Osteoblast (primary cell): ENCODE measurements around the gene TFAP2A. TPM values are rescaled to one million over a fixed set of nuclear protein-coding genes. Genes with fewer than 3 reads are reported as not detected.

Experiments
- DNase-seq: peaks from one replicate; pipeline ENCODE4 v3.0.0; 2011; ENCODE audit warnings: low spot score, mixed read lengths; ENCODE audit not compliant: insufficient read length; ENCODE audit errors: missing footprints
- H2AFZ ChIP-seq: 2 replicates; pipeline ENCODE4 v1.6.0; 2011; ENCODE audit warnings: mild to moderate bottlenecking, low read length
- H3K27ac ChIP-seq: 2 replicates; pipeline ENCODE4 v1.5.1; 2011; ENCODE audit warnings: mild to moderate bottlenecking, low read depth, low read length, moderate library complexity
- H3K27me3 ChIP-seq: 2 replicates; pipeline ENCODE4 v1.6.0; 2012; ENCODE audit warnings: mild to moderate bottlenecking, control low read depth, inconsistent platforms, low read length, moderate library complexity; ENCODE audit not compliant: insufficient read depth
- H3K36me3 ChIP-seq: 2 replicates; pipeline ENCODE4 v1.5.1; 2011; ENCODE audit warnings: mild to moderate bottlenecking, low read length, control low read depth, moderate library complexity; ENCODE audit not compliant: insufficient read depth
- H3K4me1 ChIP-seq: 2 replicates; pipeline ENCODE4 v1.5.1; 2011; ENCODE audit warnings: mild to moderate bottlenecking, low read length, control low read depth, moderate library complexity; ENCODE audit not compliant: insufficient read depth
- H3K4me2 ChIP-seq: 2 replicates; pipeline ENCODE4 v1.6.0; 2011; ENCODE audit warnings: mild to moderate bottlenecking, low read length; ENCODE audit not compliant: insufficient read depth
- H3K4me3 ChIP-seq: fragments of 200-600 bp; sonication (generic); 3 replicates; pipeline ENCODE4 v1.5.1; 2012; ENCODE audit warnings: mild to moderate bottlenecking, low read length, inconsistent platforms; ENCODE audit not compliant: insufficient read depth
- H3K79me2 ChIP-seq: 2 replicates; pipeline ENCODE4 v1.6.0; 2012; ENCODE audit warnings: mild to moderate bottlenecking, low read length, control low read depth, inconsistent platforms; ENCODE audit not compliant: insufficient read depth
- H3K9me3 ChIP-seq: 2 replicates; pipeline ENCODE4 v1.5.1; 2011; ENCODE audit warnings: low read depth, low read length, control low read depth
- H4K20me1 ChIP-seq: 2 replicates; pipeline ENCODE4 v1.6.0; 2012; ENCODE audit warnings: mild to moderate bottlenecking, low read length, control low read depth; ENCODE audit not compliant: insufficient read depth
- total RNA-seq: library from RNA; depleted of rRNA; stranded (reverse); fragments of >200 nt; gene quantifications from 2 replicates; pipeline ENCODE4 v1.2.3, GENCODE V29; 2012
- TF ChIP-seq, protein P1 (sequence below): IDR thresholded peaks from 2 replicates; pipeline ENCODE4 v1.5.1; 2011; ENCODE audit warnings: mild to moderate bottlenecking, low read depth, low read length, moderate library complexity; ENCODE audit errors: extremely low read depth

The TFAP2A gene
- total RNA-seq, 1 donor, result 0.36 TPM

DNA sequence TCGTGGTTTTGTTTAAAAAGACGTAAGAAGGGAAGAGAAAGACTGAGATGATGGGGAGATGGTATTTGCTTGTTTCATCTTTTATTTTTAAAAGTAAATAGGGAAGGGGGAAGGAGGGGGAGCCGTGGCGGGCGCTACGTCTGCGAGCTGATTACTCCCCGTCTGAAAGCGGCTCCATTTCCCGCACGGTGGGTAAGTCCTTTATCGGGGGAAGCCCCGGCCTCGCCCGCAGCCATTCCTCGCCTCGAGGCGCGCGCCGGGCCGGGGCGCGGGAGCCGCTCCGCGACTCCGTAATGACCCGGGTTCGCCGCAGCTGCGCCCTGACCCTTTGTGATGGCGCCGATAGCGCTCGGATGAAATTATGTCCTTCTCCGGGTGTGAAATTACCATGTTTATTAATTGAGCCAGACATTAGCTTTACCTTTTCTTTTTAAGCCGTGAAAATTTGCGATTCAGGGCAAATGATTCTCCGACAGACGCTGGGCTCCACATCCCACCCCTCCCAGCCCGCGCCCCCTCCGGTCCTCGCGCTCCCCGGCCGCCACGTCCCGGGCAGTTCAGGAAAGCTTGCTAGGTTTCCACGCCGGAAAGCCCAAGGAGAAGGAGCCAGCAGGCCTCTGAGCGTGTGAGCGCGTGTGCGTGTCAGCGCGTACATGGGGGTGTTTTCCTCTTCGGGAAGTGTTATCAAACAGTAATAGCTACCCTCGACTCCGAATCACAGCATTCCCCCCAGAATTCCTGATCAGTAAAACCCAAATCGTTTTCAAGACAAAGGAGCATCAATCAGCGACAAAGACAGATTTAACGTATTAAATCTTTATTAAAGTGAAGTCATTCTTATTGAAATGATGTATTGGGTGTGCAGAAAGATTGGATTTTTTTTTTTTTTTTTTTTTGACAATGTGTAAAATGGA lies 30.0 kb downstream of the TFAP2A start:
- no peaks in the 10 kb centered on the region for H3K4me1 ChIP-seq
- H3K36me3 ChIP-seq, result no peaks in the 10 kb centered on the region
- H3K79me2 ChIP-seq, result no peaks in the 10 kb centered on the region
- no peaks in the 10 kb centered on the region for H3K9me3 ChIP-seq
- H2AFZ ChIP-seq, result no peak overlapping the region
- DNase-seq, result no peak
- H3K4me2 ChIP-seq, result no peak overlapping the region
- peaks cover 93% of the 10 kb centered on the region for H3K27me3 ChIP-seq
- H4K20me1 ChIP-seq, result no peaks in the 10 kb centered on the region
- TF ChIP-seq, protein P1, sequence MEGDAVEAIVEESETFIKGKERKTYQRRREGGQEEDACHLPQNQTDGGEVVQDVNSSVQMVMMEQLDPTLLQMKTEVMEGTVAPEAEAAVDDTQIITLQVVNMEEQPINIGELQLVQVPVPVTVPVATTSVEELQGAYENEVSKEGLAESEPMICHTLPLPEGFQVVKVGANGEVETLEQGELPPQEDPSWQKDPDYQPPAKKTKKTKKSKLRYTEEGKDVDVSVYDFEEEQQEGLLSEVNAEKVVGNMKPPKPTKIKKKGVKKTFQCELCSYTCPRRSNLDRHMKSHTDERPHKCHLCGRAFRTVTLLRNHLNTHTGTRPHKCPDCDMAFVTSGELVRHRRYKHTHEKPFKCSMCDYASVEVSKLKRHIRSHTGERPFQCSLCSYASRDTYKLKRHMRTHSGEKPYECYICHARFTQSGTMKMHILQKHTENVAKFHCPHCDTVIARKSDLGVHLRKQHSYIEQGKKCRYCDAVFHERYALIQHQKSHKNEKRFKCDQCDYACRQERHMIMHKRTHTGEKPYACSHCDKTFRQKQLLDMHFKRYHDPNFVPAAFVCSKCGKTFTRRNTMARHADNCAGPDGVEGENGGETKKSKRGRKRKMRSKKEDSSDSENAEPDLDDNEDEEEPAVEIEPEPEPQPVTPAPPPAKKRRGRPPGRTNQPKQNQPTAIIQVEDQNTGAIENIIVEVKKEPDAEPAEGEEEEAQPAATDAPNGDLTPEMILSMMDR, result no peak
- no peak overlapping the region for H3K27ac ChIP-seq
- H3K4me3 ChIP-seq, result no peak overlapping the region

DNA sequence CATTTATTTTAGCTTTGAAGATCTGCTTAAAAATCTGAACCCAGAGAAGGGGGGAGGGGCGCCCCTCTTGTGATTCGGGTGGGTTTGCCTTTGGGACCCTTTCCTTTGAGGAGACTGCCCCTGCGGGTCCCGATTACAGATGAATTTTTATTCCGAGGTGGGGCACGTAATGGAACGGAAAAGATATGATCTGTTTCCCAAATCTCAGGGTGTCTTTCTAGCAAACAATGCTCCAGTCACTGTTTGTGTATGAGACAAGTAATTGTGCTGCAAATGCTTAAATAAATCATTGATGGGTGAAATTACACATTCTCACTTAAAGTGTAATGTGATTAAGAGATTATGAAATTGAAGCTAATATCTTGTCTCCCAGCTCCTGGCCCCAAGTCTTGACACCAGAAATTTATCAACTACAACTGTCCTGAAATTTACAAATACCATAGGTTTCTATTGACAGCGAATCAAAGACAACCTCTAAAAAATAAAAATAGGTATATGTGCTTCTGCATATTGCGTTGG lies 30.7 kb downstream of the TFAP2A start:
- no peak overlapping the region for H2AFZ ChIP-seq
- TF ChIP-seq, protein P1, result no peak
- H3K4me2 ChIP-seq, result no peak overlapping the region
- no peak overlapping the region for H3K4me3 ChIP-seq
- peaks cover 86% of the 10 kb centered on the region for H3K27me3 ChIP-seq
- H3K9me3 ChIP-seq, result no peaks in the 10 kb centered on the region
- no peaks in the 10 kb centered on the region for H3K36me3 ChIP-seq
- H3K79me2 ChIP-seq, result no peaks in the 10 kb centered on the region
- no peak overlapping the region for H3K27ac ChIP-seq
- no peaks in the 10 kb centered on the region for H3K4me1 ChIP-seq
- no peak for DNase-seq
- no peaks in the 10 kb centered on the region for H4K20me1 ChIP-seq

DNA sequence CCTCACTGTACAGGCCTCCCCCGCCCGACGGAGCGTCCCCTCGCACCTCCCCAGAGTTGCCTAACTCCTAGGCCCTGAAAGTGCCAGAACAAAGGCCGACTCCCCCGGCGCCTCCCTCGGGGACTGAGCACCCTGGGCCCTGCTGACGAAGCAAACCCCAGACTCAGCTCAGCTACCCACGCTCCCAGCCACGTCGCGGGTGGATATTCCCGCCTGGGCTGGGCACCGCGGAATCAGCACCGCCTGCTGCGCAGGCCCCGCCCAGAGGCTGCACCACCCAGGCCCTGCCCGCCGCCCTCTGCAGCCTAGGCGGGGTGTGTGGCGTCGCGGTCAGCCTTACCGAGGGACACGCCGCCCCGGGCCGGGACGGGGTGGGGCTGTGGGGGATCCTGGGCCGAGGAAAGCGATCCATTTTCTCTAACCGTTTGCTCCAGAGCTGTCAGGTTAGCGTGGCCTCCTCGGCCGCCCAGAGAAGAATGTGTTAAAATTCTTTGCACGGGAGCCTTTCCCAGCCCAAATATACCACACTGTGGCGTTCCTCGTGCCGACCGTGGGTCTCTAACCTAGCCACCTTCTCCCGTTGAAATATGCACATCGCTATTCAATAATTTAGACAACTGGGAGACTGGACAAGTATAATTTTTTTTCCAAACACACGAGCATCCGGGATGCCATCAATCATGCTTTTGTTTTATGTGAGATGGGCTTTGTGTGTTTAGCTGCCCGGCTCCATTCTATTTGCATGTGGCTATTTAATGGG lies 31.4 kb downstream of the TFAP2A start:
- Histone ChIP-seq H3K4me3 (no peak overlapping the region), H3K79me2 (no peaks in the 10 kb centered on the region), H4K20me1 (no peaks in the 10 kb centered on the region), H3K9me3 (no peaks in the 10 kb centered on the region), H3K4me1 (no peaks in the 10 kb centered on the region), H3K36me3 (no peaks in the 10 kb centered on the region), H3K27me3 (peaks cover 80% of the 10 kb centered on the region), H3K4me2 (no peak overlapping the region), H2AFZ (no peak overlapping the region), H3K27ac (no peak overlapping the region)
- TF ChIP-seq, protein P1, result no peak
- DNase-seq, result no peak
